ENCODE results near the gene IP6K3. TPM values are rescaled to one million over a fixed set of nuclear protein-coding genes. Genes with fewer than 3 reads are reported as not detected.

The IP6K3 gene
- total RNA-seq, 4 donors from 2014 or later: 0.32 to 5.5 (median 2.8) TPM

- Histone ChIP-seq H3K4me1 (peaks cover 0 to 28% (median 15%) of the 10 kb centered on the region in 3 donors), H3K9me3 (no peaks in the 10 kb centered on the region), H3K36me3 (peaks cover 5 to 92% of the 10 kb centered on the region in 2 donors), H3K27me3 (no peaks in the 10 kb centered on the region), H3K4me3 (no peak overlapping the region), H3K27ac (no peak overlapping the region)
- no peak for TF ChIP-seq EP300 (IDR thresholded peaks at IDR 0.05)
- no peak for TF ChIP-seq CTCF (IDR thresholded peaks at IDR 0.05)
- no peak for TF ChIP-seq POLR2A (IDR thresholded peaks at IDR 0.05)
- no peak for TF ChIP-seq POLR2AphosphoS5 (IDR thresholded peaks at IDR 0.05)
- WGBS, 2 donors (ENCODE audit: low coverage in 1 of 2): 91% methylated on average over 2 of the region's 4 CpGs; no CpG with 5 or more reads in 1 of the 2 donors
- ATAC-seq: no peak
These were observed 29.5 kb upstream of the IP6K3 start for GRCh38 chr6:33776186-33776585.

GRCh38 chr6:33774774-33775173 lies 28.1 kb upstream of the IP6K3 start:
- WGBS, 2 donors (ENCODE audit: low coverage in 1 of 2): 100% methylated on average over 1 of the region's 3 CpGs; no CpG with 5 or more reads in 1 of the 2 donors
- Histone ChIP-seq H3K4me3 (no peak overlapping the region), H3K27ac (no peak overlapping the region), H3K9me3 (no peaks in the 10 kb centered on the region), H3K4me1 (peaks cover 0 to 34% (median 26%) of the 10 kb centered on the region in 3 donors), H3K27me3 (no peaks in the 10 kb centered on the region), H3K36me3 (peaks cover 5 to 78% of the 10 kb centered on the region in 2 donors)
- ATAC-seq: no peak
- TF ChIP-seq POLR2AphosphoS5 (IDR thresholded peaks at IDR 0.05) (no peak), CTCF (IDR thresholded peaks at IDR 0.05) (no peak), EP300 (IDR thresholded peaks at IDR 0.05) (no peak), POLR2A (IDR thresholded peaks at IDR 0.05) (no peak)

- H3K4me1 ChIP-seq: peaks cover 0 to 46% (median 27%) of the 10 kb centered on the region in 3 donors
- H3K36me3 ChIP-seq: peaks cover 5 to 60% of the 10 kb centered on the region in 2 donors
- 40% methylated on average over 1 of the region's 6 CpGs; no CpG with 5 or more reads in 1 of the 2 donors for WGBS, 2 donors (ENCODE audit: low coverage in 1 of 2)
- no peak overlapping the region for H3K4me3 ChIP-seq
- TF ChIP-seq CTCF (IDR thresholded peaks at IDR 0.05) (no peak), EP300 (IDR thresholded peaks at IDR 0.05) (no peak), POLR2A (IDR thresholded peaks at IDR 0.05) (no peak)
- H3K27me3 ChIP-seq: no peaks in the 10 kb centered on the region
- no peak for ATAC-seq
- no peak overlapping the region for H3K27ac ChIP-seq
- no peaks in the 10 kb centered on the region for H3K9me3 ChIP-seq
These were observed 26.3 kb upstream of the IP6K3 start for GRCh38 chr6:33772902-33773472.

- 79 to 85% methylated on average over 5 to 8 of the region's 24 CpGs for WGBS, 2 donors (ENCODE audit: low coverage in 1 of 2)
- no peak overlapping the region for H3K4me3 ChIP-seq
These were observed 25.6 kb upstream of the IP6K3 start for GRCh38 chr6:33772082-33772830.

More at GRCh38 chr6:33772082-33772830, 25.6 kb upstream of the IP6K3 start:
- Histone ChIP-seq H3K27me3 (no peaks in the 10 kb centered on the region), H3K9me3 (no peaks in the 10 kb centered on the region), H3K27ac (peak overlapping the region in 3 of 4 donors; percentile 71 to 82 (median 79)), H3K4me1 (peaks cover 0 to 46% (median 27%) of the 10 kb centered on the region in 3 donors), H3K36me3 (peaks cover 5 to 53% of the 10 kb centered on the region in 2 donors)
- ATAC-seq: no peak
- no peak for TF ChIP-seq POLR2A (IDR thresholded peaks at IDR 0.05)
- TF ChIP-seq EP300 (IDR thresholded peaks at IDR 0.05): no peak
- no peak for TF ChIP-seq CTCF (IDR thresholded peaks at IDR 0.05)
- no peak for TF ChIP-seq POLR2AphosphoS5 (IDR thresholded peaks at IDR 0.05)
